ENCODE data around the gene PCDHB2. TPM values are rescaled to one million over a fixed set of nuclear protein-coding genes. Genes with fewer than 3 reads are reported as not detected.
"Not testable (repeated sequence)": the region's sequence is repeated elsewhere in the genome, so short reads cannot be mapped to it uniquely, and the experiment has no call there.

PCDHB2 gene
- total and polyA plus RNA-seq, 9 donors, result 2.9 to 7.8 (median 3.8) TPM

DNA sequence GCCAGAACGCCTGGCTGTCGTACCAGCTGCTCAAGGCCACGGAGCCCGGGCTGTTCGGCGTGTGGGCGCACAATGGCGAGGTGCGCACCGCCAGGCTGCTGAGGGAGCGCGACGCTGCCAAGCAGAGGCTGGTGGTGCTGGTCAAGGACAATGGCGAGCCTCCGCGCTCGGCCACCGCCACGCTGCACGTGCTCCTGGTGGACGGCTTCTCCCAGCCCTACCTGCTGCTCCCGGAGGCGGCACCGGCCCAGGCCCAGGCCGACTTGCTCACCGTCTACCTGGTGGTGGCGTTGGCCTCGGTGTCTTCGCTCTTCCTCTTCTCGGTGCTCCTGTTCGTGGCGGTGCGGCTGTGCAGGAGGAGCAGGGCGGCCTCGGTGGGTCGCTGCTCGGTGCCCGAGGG lies 2.2 kb downstream of the PCDHB2 start:
- H3K27ac ChIP-seq (ENCODE audit: low read length); H3K4me1 ChIP-seq (ENCODE audit: control insufficient read depth, insufficient read depth, low read length); H3K4me3 ChIP-seq (ENCODE audit: low read length); H3K36me3 ChIP-seq (ENCODE audit: control insufficient read depth, insufficient read depth, low read length); DNase-seq: not testable (repeated sequence)
- WGBS (ENCODE audit: insufficient coverage), result 30% methylated on average over 22 of the region's 38 CpGs
- H3K27me3 ChIP-seq (ENCODE audit: control insufficient read depth, insufficient read depth, low read length), result peaks cover 15% of the 10 kb centered on the region
- peaks cover 15% of the 10 kb centered on the region for H3K9me3 ChIP-seq (replicated peaks; ENCODE audit: control insufficient read depth, low read depth, low read length)

- peak; percentile 41 for DNase-seq
- H3K27ac ChIP-seq (ENCODE audit: low read length), result no peak within 1 kb of the TSS
- 6% methylated on average over 10 of the region's 19 CpGs for WGBS (ENCODE audit: insufficient coverage)
- H3K36me3 ChIP-seq (ENCODE audit: control insufficient read depth, insufficient read depth, low read length), result no peaks in the 10 kb centered on the region
- H3K4me3 ChIP-seq (ENCODE audit: low read length), result peak within 1 kb of the TSS; percentile 18
- peaks cover 13% of the 10 kb centered on the region for H3K9me3 ChIP-seq (replicated peaks; ENCODE audit: control insufficient read depth, low read depth, low read length)
- H3K4me1 ChIP-seq (ENCODE audit: control insufficient read depth, insufficient read depth, low read length), result no peaks in the 10 kb centered on the region
- peaks cover 6% of the 10 kb centered on the region for H3K27me3 ChIP-seq (ENCODE audit: control insufficient read depth, insufficient read depth, low read length)
Measured at GRCh38 chr5:141100243-141100805, 5.9 kb downstream of the PCDHB2 start, which contains the start of gene PCDHB3. Gene PCDHB3, plus strand, starts transcription at chr5:141100473. Its CDS starts 177 bp downstream, at chr5:141100650.

DNA sequence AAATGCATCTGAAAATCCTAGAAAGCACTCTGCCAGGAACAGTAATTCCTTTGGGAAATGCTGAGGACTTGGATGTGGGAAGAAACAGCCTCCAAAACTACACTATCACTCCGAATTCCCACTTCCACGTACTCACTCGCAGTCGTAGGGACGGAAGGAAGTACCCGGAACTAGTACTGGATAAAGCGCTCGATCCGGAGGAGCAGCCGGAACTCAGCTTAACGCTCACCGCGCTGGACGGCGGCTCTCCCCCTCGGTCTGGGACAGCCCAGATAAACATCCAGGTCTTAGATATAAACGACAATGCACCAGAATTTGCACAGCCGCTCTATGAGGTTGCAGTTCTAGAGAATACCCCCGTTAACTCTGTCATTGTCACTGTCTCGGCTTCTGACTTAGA lies 6.6 kb downstream of the PCDHB2 start:
- Histone ChIP-seq H3K9me3 (replicated peaks; ENCODE audit: control insufficient read depth, low read depth, low read length) (peaks cover 9% of the 10 kb centered on the region), H3K4me3 (ENCODE audit: low read length) (peak overlapping the region; percentile 18), H3K36me3 (ENCODE audit: control insufficient read depth, insufficient read depth, low read length) (no peaks in the 10 kb centered on the region), H3K27ac (ENCODE audit: low read length) (no peak overlapping the region), H3K4me1 (ENCODE audit: control insufficient read depth, insufficient read depth, low read length) (no peaks in the 10 kb centered on the region), H3K27me3 (ENCODE audit: control insufficient read depth, insufficient read depth, low read length) (peaks cover 5% of the 10 kb centered on the region)
- 35% methylated on average over 20 of the region's 20 CpGs for WGBS (ENCODE audit: insufficient coverage)
- peak; percentile 1 for DNase-seq

- not testable (repeated sequence) for H3K4me1 ChIP-seq (ENCODE audit: control insufficient read depth, insufficient read depth, low read length); H3K9me3 ChIP-seq (replicated peaks; ENCODE audit: control insufficient read depth, low read depth, low read length); H3K36me3 ChIP-seq (ENCODE audit: control insufficient read depth, insufficient read depth, low read length); DNase-seq; H3K27me3 ChIP-seq (ENCODE audit: control insufficient read depth, insufficient read depth, low read length); H3K27ac ChIP-seq (ENCODE audit: low read length); H3K4me3 ChIP-seq (ENCODE audit: low read length)
- 35% methylated on average over 17 of the region's 39 CpGs for WGBS (ENCODE audit: insufficient coverage)
Measured at GRCh38 chr5:141102070-141102469, 7.7 kb downstream of the PCDHB2 start.

GRCh38 chr5:141102471-141102870 lies 8.1 kb downstream of the PCDHB2 start:
- not testable (repeated sequence) for H3K27me3 ChIP-seq (ENCODE audit: control insufficient read depth, insufficient read depth, low read length); H3K36me3 ChIP-seq (ENCODE audit: control insufficient read depth, insufficient read depth, low read length); H3K9me3 ChIP-seq (replicated peaks; ENCODE audit: control insufficient read depth, low read depth, low read length); H3K27ac ChIP-seq (ENCODE audit: low read length); H3K4me1 ChIP-seq (ENCODE audit: control insufficient read depth, insufficient read depth, low read length); DNase-seq; H3K4me3 ChIP-seq (ENCODE audit: low read length)
- 17% methylated on average over 10 of the region's 38 CpGs for WGBS (ENCODE audit: insufficient coverage)

DNA sequence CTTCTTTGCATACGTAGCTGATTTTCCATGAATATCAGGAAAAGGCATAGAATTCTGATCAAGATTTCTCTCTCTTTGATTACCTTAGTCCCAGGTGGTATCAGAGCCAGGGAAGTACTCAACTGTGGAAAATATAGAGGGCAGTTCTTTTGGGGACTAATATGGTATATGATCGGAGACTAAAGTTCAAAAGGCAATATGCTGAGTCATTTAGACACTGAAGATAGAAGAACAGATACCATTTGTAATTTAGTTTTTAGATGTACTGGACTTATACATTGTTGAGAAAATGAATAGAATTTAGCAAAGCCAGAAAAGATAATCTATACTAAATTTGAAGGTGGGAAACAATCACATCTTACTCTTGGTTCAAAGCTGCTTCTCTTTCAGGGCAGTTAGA lies 10.9 kb downstream of the PCDHB2 start:
- Histone ChIP-seq H3K9me3 (replicated peaks; ENCODE audit: control insufficient read depth, low read depth, low read length) (peaks cover 16% of the 10 kb centered on the region), H3K27me3 (ENCODE audit: control insufficient read depth, insufficient read depth, low read length) (peaks cover 5% of the 10 kb centered on the region), H3K4me1 (ENCODE audit: control insufficient read depth, insufficient read depth, low read length) (no peaks in the 10 kb centered on the region), H3K4me3 (ENCODE audit: low read length) (no peak overlapping the region), H3K36me3 (ENCODE audit: control insufficient read depth, insufficient read depth, low read length) (no peaks in the 10 kb centered on the region), H3K27ac (ENCODE audit: low read length) (no peak overlapping the region)
- no peak for DNase-seq
- no CpG with 5 or more reads among the region's 2 CpGs for WGBS (ENCODE audit: insufficient coverage)

GRCh38 chr5:141119250-141119649 lies 24.8 kb downstream of the PCDHB2 start:
- H3K9me3 ChIP-seq (replicated peaks; ENCODE audit: control insufficient read depth, low read depth, low read length), result peaks cover 13% of the 10 kb centered on the region
- no peaks in the 10 kb centered on the region for H3K4me1 ChIP-seq (ENCODE audit: control insufficient read depth, insufficient read depth, low read length)
- no peak overlapping the region for H3K4me3 ChIP-seq (ENCODE audit: low read length)
- no CpG with 5 or more reads among the region's 2 CpGs for WGBS (ENCODE audit: insufficient coverage)
- no peak overlapping the region for H3K27ac ChIP-seq (ENCODE audit: low read length)
- peaks cover 7% of the 10 kb centered on the region for H3K27me3 ChIP-seq (ENCODE audit: control insufficient read depth, insufficient read depth, low read length)
- DNase-seq, result no peak
- H3K36me3 ChIP-seq (ENCODE audit: control insufficient read depth, insufficient read depth, low read length), result no peaks in the 10 kb centered on the region

DNA sequence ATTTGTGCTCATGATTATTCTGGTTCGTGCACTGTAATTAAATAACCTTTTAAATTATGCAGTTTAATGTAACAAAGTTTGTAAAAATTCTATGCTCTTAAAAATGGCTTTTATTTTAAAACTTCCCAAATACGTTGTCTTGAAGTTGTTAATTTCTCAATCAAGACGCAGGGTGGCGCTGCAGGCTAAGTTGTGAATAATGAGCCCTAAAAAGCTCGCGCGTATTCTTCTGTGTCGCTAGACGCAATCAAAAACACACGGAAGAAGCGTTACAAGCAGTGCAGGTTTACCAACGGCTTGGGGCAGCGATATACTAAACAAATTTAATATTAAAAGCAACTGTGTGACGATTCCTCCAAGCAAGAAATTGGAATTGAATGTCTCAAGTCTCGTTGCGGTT lies 27.1 kb downstream of the PCDHB2 start, which contains the start of gene PCDHB4:
TSS of gene PCDHB4 (plus strand) at position 256 of the 400 bp plus-strand sequence. CDS start 181 bp downstream, outside the sequence.
- peaks cover 7% of the 10 kb centered on the region for H3K27me3 ChIP-seq (ENCODE audit: control insufficient read depth, insufficient read depth, low read length)
- peaks cover 17% of the 10 kb centered on the region for H3K9me3 ChIP-seq (replicated peaks; ENCODE audit: control insufficient read depth, low read depth, low read length)
- H3K4me3 ChIP-seq (ENCODE audit: low read length), result peak within 1 kb of the TSS; percentile 18
- H3K36me3 ChIP-seq (ENCODE audit: control insufficient read depth, insufficient read depth, low read length), result no peaks in the 10 kb centered on the region
- peak within 1 kb of the TSS; percentile 1 for H3K27ac ChIP-seq (ENCODE audit: low read length)
- H3K4me1 ChIP-seq (ENCODE audit: control insufficient read depth, insufficient read depth, low read length), result no peaks in the 10 kb centered on the region
- DNase-seq, result peak; percentile 54
- WGBS (ENCODE audit: insufficient coverage), result 33% methylated on average over 8 of the region's 16 CpGs

DNA sequence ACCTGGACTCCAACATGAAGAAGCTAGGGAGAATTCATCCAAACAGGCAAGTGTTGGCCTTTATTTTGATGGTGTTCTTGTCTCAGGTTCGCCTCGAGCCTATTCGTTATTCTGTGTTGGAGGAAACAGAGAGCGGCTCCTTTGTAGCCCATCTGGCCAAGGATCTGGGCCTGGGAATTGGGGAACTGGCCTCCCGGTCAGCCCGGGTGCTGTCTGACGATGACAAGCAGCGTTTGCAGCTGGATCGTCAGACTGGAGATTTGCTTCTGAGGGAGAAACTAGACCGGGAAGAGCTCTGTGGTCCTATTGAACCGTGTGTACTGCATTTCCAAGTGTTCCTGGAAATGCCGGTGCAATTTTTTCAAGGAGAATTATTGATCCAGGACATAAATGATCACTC lies 27.6 kb downstream of the PCDHB2 start:
- H3K9me3 ChIP-seq (replicated peaks; ENCODE audit: control insufficient read depth, low read depth, low read length), result peaks cover 14% of the 10 kb centered on the region
- peak; percentile 15 for DNase-seq
- WGBS (ENCODE audit: insufficient coverage), result 22% methylated on average over 9 of the region's 12 CpGs

GRCh38 chr5:141123396-141124135 lies 29.2 kb downstream of the PCDHB2 start:
- H3K27ac ChIP-seq (ENCODE audit: low read length); H3K4me3 ChIP-seq (ENCODE audit: low read length); H3K36me3 ChIP-seq (ENCODE audit: control insufficient read depth, insufficient read depth, low read length); DNase-seq; H3K4me1 ChIP-seq (ENCODE audit: control insufficient read depth, insufficient read depth, low read length); H3K27me3 ChIP-seq (ENCODE audit: control insufficient read depth, insufficient read depth, low read length): not testable (repeated sequence)
- WGBS (ENCODE audit: insufficient coverage), result 31% methylated on average over 31 of the region's 73 CpGs
- peaks cover 13% of the 10 kb centered on the region for H3K9me3 ChIP-seq (replicated peaks; ENCODE audit: control insufficient read depth, low read depth, low read length)

More for the DNA sequence above, 27.6 kb downstream of the PCDHB2 start:
- Histone ChIP-seq H3K4me1 (ENCODE audit: control insufficient read depth, insufficient read depth, low read length) (no peaks in the 10 kb centered on the region), H3K36me3 (ENCODE audit: control insufficient read depth, insufficient read depth, low read length) (no peaks in the 10 kb centered on the region), H3K27me3 (ENCODE audit: control insufficient read depth, insufficient read depth, low read length) (peaks cover 7% of the 10 kb centered on the region), H3K27ac (ENCODE audit: low read length) (peak overlapping the region; percentile 1), H3K4me3 (ENCODE audit: low read length) (peak overlapping the region; percentile 18)
